NCI-H460 (cell line): ENCODE measurements around the gene SCLT1. TPM values are rescaled to one million over a fixed set of nuclear protein-coding genes. Genes with fewer than 3 reads are reported as not detected.

ENCODE experiments used
- DNase-seq: peaks from one replicate; pipeline ENCODE4 v3.0.0-alpha.2; 2016; ENCODE audit warnings: low read depth; ENCODE audit errors: extremely low read depth
- total RNA-seq: library from RNA; depleted of rRNA; stranded (reverse); fragments of >200 nt; shearing (Covaris generic); gene quantifications from 2 replicates; pipeline ENCODE4 v1.2.3, GENCODE V29; 2014

SCLT1 gene
- total RNA-seq, 1 experiment from 2014 or later, result 17.1 TPM

DNA sequence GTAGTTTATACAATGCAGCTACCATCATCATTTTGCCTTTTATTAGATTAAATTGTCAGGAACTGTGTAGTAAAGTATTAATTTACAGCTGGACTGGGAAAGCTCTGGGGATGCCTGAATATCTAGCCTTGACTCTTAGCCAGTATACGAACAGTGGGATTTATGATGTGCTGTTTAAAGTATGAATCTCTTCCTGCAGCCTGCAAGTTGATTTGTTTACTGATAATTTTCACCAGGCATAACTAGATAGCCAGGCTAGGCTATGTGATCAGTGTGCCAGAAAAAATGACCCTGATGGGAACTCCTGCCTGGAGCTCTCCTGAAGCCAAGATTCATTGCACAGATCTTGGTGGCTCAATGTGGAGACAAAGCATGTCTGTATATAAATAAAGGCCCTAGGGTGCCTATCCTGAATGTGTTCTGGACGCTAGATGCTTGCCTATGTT is 119.2 kb downstream of the SCLT1 start:
- DNase-seq, result no peak

DNA sequence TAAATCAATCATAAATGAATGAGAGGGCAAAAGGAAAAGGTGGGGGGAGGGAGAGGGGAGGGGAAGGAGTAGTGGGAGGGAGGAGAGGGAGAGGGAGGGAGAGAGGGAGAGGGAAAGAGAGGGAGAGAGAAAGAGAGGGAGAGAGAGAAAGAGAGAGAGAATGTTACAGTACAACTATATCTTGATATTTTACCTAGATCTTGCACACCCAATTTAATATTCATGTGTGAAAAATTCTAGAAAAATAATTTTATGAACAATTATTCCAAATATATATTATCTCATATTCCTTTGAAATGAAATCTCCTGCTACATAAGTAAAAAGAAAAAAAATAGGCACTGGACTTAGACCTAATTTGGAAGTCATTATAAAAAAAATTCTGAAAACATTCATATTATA is 120.0 kb downstream of the SCLT1 start:
- DNase-seq, result no peak

DNA sequence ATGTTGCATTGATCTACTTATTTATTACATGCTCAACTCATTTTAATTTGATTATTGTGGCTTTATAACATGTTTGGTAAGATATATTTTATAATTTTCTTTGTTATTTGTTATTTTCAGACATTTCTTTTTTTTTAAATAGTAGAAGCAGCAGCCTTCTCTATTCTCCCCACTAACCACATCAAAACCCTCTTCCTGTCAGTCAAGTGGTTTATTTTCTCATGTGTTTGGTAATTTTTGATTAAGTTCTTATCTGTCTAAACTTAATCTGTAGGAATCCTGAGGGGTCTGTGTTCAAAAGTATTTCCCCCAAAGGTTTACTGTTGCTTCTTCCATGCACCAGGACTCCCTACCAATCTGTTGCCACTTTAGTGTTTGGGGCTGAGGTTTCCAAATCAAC is 131.9 kb downstream of the SCLT1 start:
- DNase-seq, result no peak

DNA sequence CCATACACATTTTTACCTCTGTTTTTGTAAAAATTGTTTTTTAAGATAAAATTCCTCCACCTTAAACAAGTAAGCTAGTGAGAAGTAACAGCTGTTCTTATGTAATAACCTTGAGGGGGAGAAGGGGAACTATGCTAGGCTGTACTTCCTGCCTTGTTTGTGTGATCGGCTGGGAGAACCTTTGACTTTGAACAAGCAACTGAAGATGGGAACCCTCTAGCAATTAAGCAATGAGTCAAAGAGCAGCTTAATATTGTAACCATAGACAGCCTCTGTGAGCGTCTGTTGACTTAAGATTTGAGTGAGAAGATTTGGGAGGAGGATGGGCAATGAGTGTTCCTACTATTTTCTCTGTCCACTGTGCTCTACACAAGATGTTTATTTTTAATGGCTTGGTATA is 135.1 kb downstream of the SCLT1 start:
- no peak for DNase-seq

DNA sequence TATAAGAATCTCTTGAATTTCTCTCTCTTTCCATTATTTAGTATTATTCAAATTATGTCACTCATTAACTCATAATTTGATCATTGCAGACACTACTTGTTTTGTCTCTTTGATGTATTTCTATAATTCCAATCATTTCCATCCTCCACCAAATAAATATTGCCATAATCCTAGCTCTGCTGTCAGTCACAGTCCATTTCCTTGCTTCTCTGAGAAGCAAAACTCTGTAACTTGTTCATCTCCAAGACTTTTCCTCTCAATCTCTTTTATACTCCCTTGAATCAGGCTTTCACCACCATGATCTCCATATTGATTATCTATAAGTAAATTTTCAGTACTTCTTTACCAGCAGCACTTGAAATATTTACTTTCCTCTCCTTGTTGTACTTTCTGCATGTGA is 135.9 kb downstream of the SCLT1 start:
- DNase-seq, result no peak

DNA sequence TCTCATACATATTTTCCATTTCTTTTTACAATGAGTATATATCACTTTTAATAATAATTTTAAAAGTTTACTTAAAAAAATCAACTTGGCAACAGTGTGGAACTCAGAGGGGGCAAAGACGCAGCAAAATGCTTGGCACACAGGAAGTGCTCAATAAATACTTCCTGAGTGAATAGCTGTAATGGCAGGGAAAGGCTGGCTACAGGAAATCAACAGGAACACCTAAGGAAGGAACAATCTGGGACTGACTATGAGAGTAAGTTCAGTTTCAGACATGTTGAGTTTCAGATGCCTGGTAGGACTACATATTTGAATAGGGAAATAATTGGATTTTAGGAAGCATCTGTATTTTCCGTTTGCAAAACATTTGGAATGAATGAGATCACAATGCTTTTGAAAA is 137.6 kb downstream of the SCLT1 start:
- no peak for DNase-seq

DNA sequence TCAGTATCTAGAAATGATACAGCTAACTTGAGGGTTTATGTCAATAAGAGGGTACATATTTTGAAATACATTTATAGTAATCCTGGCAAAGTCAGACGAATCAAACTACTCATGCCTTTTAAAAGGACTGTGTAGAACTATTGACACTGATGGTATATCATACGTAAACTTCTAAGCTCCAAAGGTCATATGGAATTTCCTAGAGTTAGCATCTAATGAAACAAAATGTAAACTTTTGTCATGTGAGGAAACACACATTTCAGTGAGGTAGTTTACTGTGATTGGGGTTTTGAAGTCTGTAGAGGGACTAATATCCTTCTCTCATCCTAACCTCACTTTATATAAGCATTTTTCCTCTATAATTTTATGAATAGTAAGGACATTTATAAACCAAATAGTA is 138.4 kb downstream of the SCLT1 start:
- no peak for DNase-seq

DNA sequence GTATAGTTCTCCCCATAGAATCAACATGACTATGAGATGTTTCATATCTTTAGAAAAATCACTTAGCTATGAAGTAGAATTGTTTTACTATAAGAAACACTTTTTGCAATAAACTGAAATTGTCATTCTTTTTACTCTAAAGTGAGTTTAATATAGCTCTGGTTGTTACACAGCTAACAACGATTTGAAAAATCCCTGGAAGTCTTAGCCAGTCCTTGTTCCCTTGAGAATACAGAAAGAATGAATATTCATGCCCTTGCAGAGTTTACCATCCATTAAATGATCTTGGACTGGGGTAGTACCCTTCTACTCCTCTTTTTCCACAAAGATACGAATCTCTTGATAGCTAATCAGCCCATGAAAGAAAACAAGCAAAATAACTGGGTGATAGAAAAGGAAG is 142.0 kb downstream of the SCLT1 start:
- no peak for DNase-seq

DNA sequence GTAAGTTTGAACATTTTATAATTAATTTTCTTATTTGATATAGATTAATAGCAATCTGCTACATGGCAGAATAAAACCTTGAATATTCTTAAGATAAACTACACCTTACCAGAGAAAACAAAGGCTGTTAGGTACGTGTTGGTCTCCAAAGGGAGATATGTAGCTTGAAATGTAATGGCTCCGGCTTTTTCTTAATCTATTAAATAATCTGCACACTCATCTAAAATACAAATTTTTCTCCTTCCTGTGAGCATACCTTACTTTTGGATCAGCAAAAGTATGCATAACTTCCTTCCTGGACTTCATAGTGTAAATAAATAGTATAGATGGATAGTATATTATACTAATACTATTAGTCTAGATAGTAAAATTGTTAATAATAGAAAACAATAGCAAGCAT is 142.5 kb downstream of the SCLT1 start:
- DNase-seq, result no peak

DNA sequence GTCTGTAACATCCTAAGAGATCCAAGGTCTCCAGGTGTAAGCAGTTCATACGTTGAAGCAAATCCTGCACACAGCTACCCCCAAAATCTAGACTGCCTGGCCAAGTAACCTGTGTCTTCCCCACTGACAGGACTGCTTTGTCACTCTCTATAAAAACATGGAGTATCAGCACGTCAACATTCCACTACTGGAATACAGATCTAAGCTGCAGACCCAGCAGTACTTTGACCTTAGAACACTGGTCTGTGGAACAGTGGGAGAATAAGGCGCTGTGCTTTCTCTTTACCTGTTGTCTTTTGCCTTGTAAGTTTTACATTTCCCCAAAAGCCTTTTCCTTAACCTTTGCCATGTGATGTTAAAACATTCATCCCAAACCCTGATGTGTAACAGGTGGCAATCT is 146.4 kb downstream of the SCLT1 start:
- DNase-seq, result no peak

DNA sequence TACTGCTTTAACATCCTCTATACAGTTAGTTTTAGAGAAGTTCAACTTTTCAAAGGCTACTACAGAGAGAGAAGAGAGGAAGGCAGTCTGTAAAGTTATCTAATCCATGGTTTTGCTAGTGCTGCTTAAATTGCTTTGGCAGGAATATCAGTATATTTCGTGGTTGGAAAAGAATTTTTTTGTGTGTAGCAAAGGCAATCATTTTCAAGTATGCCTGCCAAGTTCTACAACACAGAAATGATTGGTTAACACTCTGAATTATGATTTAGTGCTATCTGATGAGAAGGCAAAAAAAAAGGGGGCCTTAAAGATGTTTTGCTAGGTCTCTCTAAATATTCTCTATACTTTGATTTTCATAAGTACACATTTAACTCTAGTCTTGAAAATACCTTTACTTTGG is 150.7 kb downstream of the SCLT1 start:
- no peak for DNase-seq

DNA sequence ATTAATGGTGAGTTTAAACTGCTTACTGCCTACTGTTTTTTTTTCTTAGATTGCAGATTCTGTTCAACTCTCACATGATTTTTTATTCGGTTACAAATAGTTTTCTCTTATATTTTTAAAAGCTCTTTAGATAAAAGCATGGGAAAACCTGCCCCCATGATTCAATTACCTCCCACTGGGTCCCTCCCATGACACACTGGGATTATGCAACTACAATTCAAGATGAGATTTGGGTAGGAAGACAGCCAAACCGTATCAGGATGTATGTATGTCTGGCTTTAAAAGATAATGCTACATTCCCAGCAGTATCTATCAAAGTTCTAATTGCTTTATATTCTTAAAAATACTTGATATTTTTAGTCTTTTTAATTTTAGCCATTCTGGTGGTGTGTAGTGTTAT is 152.4 kb downstream of the SCLT1 start:
- DNase-seq, result no peak

DNA sequence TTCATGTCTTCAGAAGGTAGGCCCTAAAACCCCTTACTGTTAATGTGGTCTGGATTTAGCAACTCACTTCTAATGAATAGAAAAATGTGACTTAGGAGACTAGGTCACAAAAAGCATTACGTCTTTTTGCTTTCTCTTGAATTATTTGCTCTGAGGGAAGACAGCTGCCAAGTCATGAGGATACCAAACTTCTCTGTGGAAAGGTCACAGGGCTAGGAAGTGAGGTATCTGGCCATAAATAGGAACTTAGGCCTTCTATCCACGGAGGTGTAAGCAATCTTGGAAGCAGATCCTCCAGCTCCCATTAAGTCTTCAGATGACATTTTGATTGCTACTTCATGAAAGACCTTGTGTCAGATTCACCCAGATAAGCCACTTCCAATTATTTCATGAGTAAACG is 163.3 kb downstream of the SCLT1 start:
- no peak for DNase-seq

DNA sequence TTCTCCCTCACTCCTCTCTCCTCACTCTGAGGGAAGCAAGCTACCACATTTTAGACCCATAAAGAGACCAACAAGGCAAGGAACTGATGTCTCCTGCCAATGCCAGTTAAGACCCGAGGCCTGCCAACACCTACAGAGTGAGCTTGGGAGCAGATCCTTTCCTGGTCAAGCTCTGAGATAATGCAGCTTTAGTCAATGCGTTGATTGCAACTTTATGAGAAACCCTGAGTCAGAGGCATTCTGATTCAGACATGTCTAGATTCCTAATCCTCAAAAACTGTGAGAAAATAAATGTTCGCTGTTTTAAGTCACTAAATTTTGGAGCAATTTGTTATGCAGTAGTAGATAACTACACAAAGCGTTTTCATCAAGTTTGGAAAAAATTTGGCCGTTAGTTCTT is 168.4 kb downstream of the SCLT1 start:
- DNase-seq, result no peak

DNA sequence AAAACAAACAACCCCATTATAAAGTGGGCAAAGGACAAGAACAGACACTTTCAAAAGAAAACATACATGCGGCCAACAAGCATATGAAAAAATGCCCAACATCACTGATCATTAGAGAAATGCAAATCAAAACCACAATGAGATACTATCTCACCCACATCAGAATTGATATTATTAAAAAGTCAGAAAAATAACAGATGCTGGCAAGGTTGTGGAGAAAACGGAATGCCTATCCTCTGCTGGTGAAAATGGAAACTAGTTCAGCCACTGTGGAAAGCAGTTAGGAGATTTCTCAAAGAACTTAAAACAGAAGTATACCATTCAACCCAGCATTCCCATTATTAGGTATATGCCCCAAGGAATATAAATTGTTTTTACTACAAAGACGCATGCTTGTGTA is 171.4 kb downstream of the SCLT1 start:
- DNase-seq, result no peak

DNA sequence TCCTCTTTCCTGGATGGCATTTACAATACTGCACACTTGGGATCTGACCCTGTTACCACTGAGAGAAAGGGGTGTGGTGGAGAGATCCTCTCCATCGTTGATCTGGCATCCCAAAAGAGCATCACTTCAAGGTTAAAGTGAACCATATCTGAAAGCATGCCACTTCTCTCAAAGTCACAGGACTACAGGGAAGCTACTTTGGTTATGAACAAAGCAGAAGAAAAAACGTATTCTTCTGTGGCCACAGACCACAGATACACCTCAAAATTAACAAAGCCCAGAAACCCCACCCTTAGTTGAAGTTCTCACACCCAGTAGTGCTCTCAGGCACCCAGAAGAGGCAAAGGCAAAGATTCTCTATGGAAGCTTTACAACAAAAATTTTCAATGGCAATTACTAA is 175.6 kb downstream of the SCLT1 start:
- no peak for DNase-seq

DNA sequence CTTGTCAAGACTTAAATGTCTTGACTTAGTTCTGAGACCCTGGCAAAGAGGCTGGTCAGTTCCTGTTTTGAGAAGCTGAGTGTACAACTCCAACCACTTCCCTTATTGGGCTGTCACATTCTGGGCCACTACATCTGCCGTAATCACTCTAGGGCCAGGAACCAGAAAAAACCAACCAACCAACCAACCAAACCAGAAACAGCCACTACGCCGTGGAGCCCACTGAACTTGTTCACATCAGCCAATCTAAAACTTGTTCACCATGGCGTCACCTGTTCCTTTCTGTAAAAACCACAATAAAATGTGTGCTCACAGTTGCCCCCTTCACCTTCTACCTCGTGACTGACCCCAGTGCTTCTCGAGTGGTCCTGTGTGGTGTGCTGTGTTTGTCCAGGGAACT is 176.5 kb downstream of the SCLT1 start:
- DNase-seq, result no peak

DNA sequence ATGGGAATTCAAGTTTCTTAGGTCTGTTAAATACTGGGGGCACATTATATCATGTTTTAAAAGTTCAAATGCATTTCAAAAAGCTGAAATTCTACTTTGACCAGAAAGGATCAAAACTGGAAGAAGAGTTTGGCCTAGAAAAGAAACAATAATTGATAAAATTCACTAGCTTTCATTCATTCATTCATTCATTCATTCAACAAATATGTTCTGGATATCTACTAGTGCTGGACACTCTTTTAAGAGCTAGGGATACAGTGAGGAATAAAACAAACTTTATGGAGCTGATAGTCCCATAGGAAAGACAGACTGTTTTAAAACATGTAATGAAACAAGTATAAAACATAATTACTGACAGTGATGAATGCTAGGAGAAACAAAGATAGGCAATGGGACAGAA is 177.8 kb downstream of the SCLT1 start:
- no peak for DNase-seq

DNA sequence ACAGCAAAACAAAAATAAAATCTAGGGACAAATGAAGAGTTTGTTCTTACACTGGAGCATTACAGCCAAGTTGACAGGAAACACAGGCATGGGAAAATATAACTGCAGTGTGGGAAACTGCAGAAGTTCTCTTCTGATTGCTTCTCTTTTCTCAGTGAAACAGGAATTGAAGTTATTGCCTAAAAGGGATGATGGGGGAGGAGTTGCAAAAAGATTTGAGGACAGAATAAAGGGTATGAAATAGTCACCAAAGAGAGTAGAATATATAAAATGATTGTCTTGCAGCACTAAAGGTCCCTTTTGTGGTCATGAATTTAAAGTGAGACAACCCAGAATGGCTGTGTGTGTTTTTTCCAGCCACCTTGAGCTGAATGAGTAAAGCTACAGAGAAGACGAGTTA is 180.1 kb downstream of the SCLT1 start:
- no peak for DNase-seq

DNA sequence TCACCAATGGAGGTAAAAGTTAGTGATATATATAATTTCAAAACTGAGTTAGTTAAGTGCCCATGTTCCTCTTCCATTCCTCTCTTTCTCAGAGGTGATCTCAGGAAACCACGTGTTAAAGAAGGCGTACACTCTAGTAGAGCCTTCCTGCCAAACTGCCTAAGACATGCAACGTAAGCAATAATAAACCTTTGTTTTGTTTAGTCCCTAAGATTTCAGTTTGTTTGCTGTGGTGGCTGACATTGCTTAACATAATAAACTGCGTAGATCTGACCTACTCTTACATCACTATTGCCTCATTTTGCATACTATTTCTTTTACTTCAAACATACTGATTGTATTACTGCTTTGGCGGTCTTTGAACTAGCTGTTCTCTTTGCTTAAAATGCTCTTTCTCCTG is 184.6 kb downstream of the SCLT1 start:
- DNase-seq, result no peak

DNA sequence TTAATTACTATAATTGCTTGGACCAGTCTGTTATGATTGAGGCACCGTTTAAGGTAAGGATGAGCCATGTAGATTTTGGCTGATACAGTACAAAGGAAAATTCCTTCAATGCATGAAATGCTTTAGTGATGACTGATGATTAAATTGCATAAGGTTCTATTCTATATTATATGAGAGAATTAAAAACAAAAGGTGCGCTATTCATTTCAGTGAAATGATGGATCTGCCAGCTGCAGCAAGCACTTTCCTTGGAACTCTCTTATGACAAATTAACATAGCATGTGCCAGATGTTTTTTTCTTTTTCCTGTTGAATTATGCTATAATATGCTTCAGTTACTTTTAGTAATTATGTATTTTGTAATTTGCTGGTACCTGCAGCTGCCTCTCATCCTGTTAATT is 185.4 kb downstream of the SCLT1 start:
- no peak for DNase-seq

DNA sequence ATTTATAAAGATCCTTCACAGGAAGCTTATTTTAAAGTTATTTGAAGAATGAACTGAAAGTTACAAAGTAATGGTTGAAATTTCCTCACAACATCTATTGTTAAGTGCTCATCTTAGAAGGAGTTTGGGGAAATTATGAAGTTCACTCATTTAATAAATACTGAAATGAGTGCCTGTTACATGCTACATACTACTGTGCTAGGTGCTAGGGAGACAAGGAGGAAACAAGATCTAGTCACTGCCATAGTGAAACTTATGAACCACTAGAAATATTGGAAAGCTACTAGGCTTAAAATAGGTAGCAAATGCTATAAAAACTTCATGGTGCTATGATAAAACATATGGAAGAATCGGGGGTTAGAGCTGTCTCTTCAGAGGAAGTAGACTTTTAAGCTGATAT is 186.8 kb downstream of the SCLT1 start:
- DNase-seq, result no peak

DNA sequence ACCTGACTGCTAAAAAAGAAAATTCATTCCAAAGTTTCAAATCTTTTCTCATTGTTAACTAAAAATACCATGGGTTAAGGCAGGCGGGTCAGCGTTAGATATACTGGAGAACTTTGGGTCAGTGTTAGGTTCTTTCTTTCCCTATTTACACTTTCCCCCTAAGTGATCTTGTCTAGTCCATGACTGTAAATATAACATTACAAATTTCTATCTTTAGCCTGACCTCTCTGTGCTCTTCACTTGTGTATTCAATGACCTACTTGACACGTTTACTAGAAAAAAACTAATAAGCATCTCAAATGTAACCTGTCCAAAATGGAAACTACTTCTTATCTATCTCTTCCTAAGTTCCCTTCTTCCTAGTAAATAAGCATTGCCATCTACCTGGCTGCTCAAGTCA is 188.5 kb downstream of the SCLT1 start:
- no peak for DNase-seq

DNA sequence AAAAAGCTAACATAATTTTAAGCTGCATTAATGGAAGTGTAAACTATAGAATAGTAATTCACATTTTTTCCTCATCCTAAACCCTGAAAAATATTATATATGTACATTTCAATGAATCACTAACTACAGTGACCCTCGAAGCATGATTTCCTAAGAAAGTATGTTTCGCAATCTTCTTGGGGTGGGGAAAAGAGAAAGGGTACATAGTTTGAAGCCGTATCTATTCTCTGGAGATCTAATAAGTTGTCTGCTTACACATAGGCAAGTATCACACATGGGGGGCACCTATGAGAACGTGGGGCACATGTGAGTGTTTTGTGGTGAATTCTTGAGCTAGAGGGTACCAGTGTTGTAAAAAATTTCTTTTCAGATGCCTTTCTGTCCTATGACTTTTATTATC is 212.7 kb downstream of the SCLT1 start:
- DNase-seq, result no peak
